GM12878 (cell line): ENCODE data around the gene HNF4A.

Experiments
- CTCF ChIP-seq, 3 experiments: IDR thresholded peaks in 2 of 3; conservative IDR thresholded peaks in 1 of 3; 2 replicates each; pipeline ENCODE4 v1.5.1; 2011; ENCODE audit warnings: low read depth in 3 of 3, low read length in 3 of 3, mild to moderate bottlenecking in 3 of 3, control low read depth in 2 of 3, moderate library complexity in 2 of 3, inconsistent platforms in 1 of 3, mixed read lengths in 1 of 3; ENCODE audit not compliant: control insufficient read depth in 2 of 3, insufficient read depth in 1 of 3; ENCODE audit errors: extremely low read depth in 1 of 3
- NR2C1 ChIP-seq: fragments of 450-650 bp; IDR thresholded peaks from 2 replicates; pipeline ENCODE4 v1.6.1; 2017; ENCODE audit warnings: antibody characterized with exemption, mild to moderate bottlenecking, moderate library complexity
- TF ChIP-seq, protein P1 (sequence below): IDR thresholded peaks from 2 replicates; pipeline ENCODE4 v1.6.1; 2011; ENCODE audit warnings: low read depth, low read length, improper control_type of control experiment, borderline replicate concordance
- TF ChIP-seq, protein P2 (sequence below): fragments of 150-350 bp; IDR thresholded peaks from 2 replicates; pipeline ENCODE4 v1.6.1; 2016; ENCODE audit warnings: low read depth, low read length

- no peak for TF ChIP-seq CTCF (IDR thresholded peaks at IDR 0.05 in 2 of 3, conservative IDR thresholded peaks at IDR 0.05 in 1 of 3; ENCODE audit: control insufficient read depth in 2 of 3, extremely low read depth in 1 of 3, insufficient read depth in 1 of 3, low read depth in 3 of 3, low read length in 3 of 3)
- TF ChIP-seq, protein P1, sequence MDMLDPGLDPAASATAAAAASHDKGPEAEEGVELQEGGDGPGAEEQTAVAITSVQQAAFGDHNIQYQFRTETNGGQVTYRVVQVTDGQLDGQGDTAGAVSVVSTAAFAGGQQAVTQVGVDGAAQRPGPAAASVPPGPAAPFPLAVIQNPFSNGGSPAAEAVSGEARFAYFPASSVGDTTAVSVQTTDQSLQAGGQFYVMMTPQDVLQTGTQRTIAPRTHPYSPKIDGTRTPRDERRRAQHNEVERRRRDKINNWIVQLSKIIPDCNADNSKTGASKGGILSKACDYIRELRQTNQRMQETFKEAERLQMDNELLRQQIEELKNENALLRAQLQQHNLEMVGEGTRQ: no peak
- no peak for TF ChIP-seq NR2C1
- TF ChIP-seq, protein P2, sequence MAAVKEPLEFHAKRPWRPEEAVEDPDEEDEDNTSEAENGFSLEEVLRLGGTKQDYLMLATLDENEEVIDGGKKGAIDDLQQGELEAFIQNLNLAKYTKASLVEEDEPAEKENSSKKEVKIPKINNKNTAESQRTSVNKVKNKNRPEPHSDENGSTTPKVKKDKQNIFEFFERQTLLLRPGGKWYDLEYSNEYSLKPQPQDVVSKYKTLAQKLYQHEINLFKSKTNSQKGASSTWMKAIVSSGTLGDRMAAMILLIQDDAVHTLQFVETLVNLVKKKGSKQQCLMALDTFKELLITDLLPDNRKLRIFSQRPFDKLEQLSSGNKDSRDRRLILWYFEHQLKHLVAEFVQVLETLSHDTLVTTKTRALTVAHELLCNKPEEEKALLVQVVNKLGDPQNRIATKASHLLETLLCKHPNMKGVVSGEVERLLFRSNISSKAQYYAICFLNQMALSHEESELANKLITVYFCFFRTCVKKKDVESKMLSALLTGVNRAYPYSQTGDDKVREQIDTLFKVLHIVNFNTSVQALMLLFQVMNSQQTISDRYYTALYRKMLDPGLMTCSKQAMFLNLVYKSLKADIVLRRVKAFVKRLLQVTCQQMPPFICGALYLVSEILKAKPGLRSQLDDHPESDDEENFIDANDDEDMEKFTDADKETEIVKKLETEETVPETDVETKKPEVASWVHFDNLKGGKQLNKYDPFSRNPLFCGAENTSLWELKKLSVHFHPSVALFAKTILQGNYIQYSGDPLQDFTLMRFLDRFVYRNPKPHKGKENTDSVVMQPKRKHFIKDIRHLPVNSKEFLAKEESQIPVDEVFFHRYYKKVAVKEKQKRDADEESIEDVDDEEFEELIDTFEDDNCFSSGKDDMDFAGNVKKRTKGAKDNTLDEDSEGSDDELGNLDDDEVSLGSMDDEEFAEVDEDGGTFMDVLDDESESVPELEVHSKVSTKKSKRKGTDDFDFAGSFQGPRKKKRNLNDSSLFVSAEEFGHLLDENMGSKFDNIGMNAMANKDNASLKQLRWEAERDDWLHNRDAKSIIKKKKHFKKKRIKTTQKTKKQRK: no peak
Measured at GRCh38 chr20:44445742-44446710, 90.5 kb downstream of the HNF4A start.
